DMS79 (cell line): ENCODE results near the gene MAGED1.

ENCODE experiments used
- DNase-seq: peaks from one replicate; lab custom pipeline; 2025; lab: John Stamatoyannopoulos, UW

The MAGED1 gene

GRCh38 chrX:51892921-51893745, at the start of gene MAGED1:
TSS of gene MAGED1 (plus strand) at chrX:51893623. CDS start at chrX:51894305, 682 bp downstream.
- DNase-seq: peak; percentile 78

GRCh38 chrX:51847463-51847862, 46.0 kb upstream of the MAGED1 start:
- no peak for DNase-seq

- no peak for DNase-seq
Measured at GRCh38 chrX:51851507-51852085, 41.8 kb upstream of the MAGED1 start.

GRCh38 chrX:51852096-51852495, 41.3 kb upstream of the MAGED1 start:
- no peak for DNase-seq

- no peak for DNase-seq
Measured at GRCh38 chrX:51852621-51853020, 40.8 kb upstream of the MAGED1 start.

GRCh38 chrX:51853251-51853650, 40.2 kb upstream of the MAGED1 start:
- no peak for DNase-seq

- DNase-seq: no peak
Measured at GRCh38 chrX:51855698-51856097, 37.7 kb upstream of the MAGED1 start.

- DNase-seq: no peak
Measured at GRCh38 chrX:51857159-51857733, 36.2 kb upstream of the MAGED1 start.

GRCh38 chrX:51860679-51861078, 32.7 kb upstream of the MAGED1 start:
- DNase-seq: no peak

GRCh38 chrX:51862920-51863319, 30.5 kb upstream of the MAGED1 start:
- DNase-seq: no peak

- no peak for DNase-seq
Measured at GRCh38 chrX:51866210-51866609, 27.2 kb upstream of the MAGED1 start.

GRCh38 chrX:51867626-51868025, 25.8 kb upstream of the MAGED1 start:
- DNase-seq: no peak

GRCh38 chrX:51870354-51870753, 23.1 kb upstream of the MAGED1 start:
- no peak for DNase-seq

GRCh38 chrX:51874123-51874522, 19.3 kb upstream of the MAGED1 start:
- DNase-seq: no peak

GRCh38 chrX:51876441-51876840, 17.0 kb upstream of the MAGED1 start:
- no peak for DNase-seq

GRCh38 chrX:51878056-51878455, 15.4 kb upstream of the MAGED1 start:
- DNase-seq: no peak

- no peak for DNase-seq
Measured at GRCh38 chrX:51889851-51890250, 3.6 kb upstream of the MAGED1 start.

GRCh38 chrX:51891245-51891644, 2.2 kb upstream of the MAGED1 start:
- DNase-seq: no peak

GRCh38 chrX:51891821-51892551, 1.4 kb upstream of the MAGED1 start:
- peak; percentile 12 for DNase-seq

GRCh38 chrX:51893931-51894696, 691 bp downstream of the MAGED1 start:
- peak; percentile 0 for DNase-seq

- DNase-seq: no peak
Measured at GRCh38 chrX:51894697-51895336, 1.4 kb downstream of the MAGED1 start.
